Measurements from ENCODE around the gene DAW1.

Gene DAW1

GRCh38 chr2:227971619-227972230 is 100.3 kb downstream of the DAW1 start:
- H3K36me3 ChIP-seq (ENCODE audit: insufficient read depth, low read length), result no peaks in the 10 kb centered on the region
- no peak overlapping the region for H3K27ac ChIP-seq (ENCODE audit: low read depth, low read length, poor library complexity, severe bottlenecking)
- no peak overlapping the region for H3K4me2 ChIP-seq (ENCODE audit: low read length)
- H3F3A ChIP-seq (ENCODE audit: insufficient read depth, low read length), result no peaks in the 10 kb centered on the region
- no peak overlapping the region for H3K4me3 ChIP-seq (ENCODE audit: low read depth, low read length, poor library complexity, severe bottlenecking)
- TF ChIP-seq, protein P1, sequence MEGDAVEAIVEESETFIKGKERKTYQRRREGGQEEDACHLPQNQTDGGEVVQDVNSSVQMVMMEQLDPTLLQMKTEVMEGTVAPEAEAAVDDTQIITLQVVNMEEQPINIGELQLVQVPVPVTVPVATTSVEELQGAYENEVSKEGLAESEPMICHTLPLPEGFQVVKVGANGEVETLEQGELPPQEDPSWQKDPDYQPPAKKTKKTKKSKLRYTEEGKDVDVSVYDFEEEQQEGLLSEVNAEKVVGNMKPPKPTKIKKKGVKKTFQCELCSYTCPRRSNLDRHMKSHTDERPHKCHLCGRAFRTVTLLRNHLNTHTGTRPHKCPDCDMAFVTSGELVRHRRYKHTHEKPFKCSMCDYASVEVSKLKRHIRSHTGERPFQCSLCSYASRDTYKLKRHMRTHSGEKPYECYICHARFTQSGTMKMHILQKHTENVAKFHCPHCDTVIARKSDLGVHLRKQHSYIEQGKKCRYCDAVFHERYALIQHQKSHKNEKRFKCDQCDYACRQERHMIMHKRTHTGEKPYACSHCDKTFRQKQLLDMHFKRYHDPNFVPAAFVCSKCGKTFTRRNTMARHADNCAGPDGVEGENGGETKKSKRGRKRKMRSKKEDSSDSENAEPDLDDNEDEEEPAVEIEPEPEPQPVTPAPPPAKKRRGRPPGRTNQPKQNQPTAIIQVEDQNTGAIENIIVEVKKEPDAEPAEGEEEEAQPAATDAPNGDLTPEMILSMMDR (IDR thresholded peaks at IDR 0.05; ENCODE audit: low read length), result no peak
- no peak for TF ChIP-seq EZH2 (IDR thresholded peaks at IDR 0.05; ENCODE audit: borderline replicate concordance, low read length)
- H2AFZ ChIP-seq (ENCODE audit: low read length), result no peak overlapping the region
- no peaks in the 10 kb centered on the region for H3K4me1 ChIP-seq (ENCODE audit: insufficient read depth, low read length, severe bottlenecking)
- H3K9ac ChIP-seq (ENCODE audit: low read length), result no peak overlapping the region
- H4K20me1 ChIP-seq (ENCODE audit: insufficient read depth, low read length), result no peaks in the 10 kb centered on the region
- H3K9me3 ChIP-seq (ENCODE audit: low read length), result no peaks in the 10 kb centered on the region
- H3K79me2 ChIP-seq (ENCODE audit: insufficient read depth, low read length), result no peaks in the 10 kb centered on the region
- H3K9me2 ChIP-seq (ENCODE audit: low read depth, low read length), result no peaks in the 10 kb centered on the region
- no peaks in the 10 kb centered on the region for H3K27me3 ChIP-seq (ENCODE audit: insufficient read depth, low read length)

- Histone ChIP-seq H2AFZ (ENCODE audit: low read length) (no peak overlapping the region), H3K4me3 (ENCODE audit: low read depth, low read length, poor library complexity, severe bottlenecking) (no peak overlapping the region), H3K79me2 (ENCODE audit: insufficient read depth, low read length) (no peaks in the 10 kb centered on the region), H3K27ac (ENCODE audit: low read depth, low read length, poor library complexity, severe bottlenecking) (no peak overlapping the region), H3K4me1 (ENCODE audit: insufficient read depth, low read length, severe bottlenecking) (no peaks in the 10 kb centered on the region), H4K20me1 (ENCODE audit: insufficient read depth, low read length) (no peaks in the 10 kb centered on the region), H3K9me3 (ENCODE audit: low read length) (no peaks in the 10 kb centered on the region), H3F3A (ENCODE audit: insufficient read depth, low read length) (no peaks in the 10 kb centered on the region), H3K36me3 (ENCODE audit: insufficient read depth, low read length) (no peaks in the 10 kb centered on the region), H3K4me2 (ENCODE audit: low read length) (no peak overlapping the region), H3K9me2 (ENCODE audit: low read depth, low read length) (no peaks in the 10 kb centered on the region), H3K9ac (ENCODE audit: low read length) (no peak overlapping the region), H3K27me3 (ENCODE audit: insufficient read depth, low read length) (no peaks in the 10 kb centered on the region)
- TF ChIP-seq EZH2 (IDR thresholded peaks at IDR 0.05; ENCODE audit: borderline replicate concordance, low read length), result no peak
- TF ChIP-seq, protein P1 (IDR thresholded peaks at IDR 0.05; ENCODE audit: low read length), result no peak
These were observed 101.8 kb downstream of the DAW1 start for GRCh38 chr2:227973241-227973640.

Measured in OCI-LY1 (cell line).